NT2/D1 (cell line): ENCODE data around the gene ERN1.

Experiments
- SUZ12 ChIP-seq: IDR thresholded peaks from 2 replicates; pipeline ENCODE4 v1.6.1; 2011; ENCODE audit not compliant: insufficient read length, insufficient read depth; ENCODE audit errors: extremely low read depth
- YY1 ChIP-seq: IDR thresholded peaks from 2 replicates; pipeline ENCODE4 v1.6.1; 2011; ENCODE audit not compliant: insufficient read length, insufficient read depth
- ZNF274 ChIP-seq: IDR thresholded peaks from 2 replicates; pipeline ENCODE4 v1.6.1; 2011; ENCODE audit warnings: mild to moderate bottlenecking, low read depth, low read length

- no peak for TF ChIP-seq YY1
- TF ChIP-seq ZNF274 = no peak
- no peak for TF ChIP-seq SUZ12
These were observed 38.8 kb downstream of the ERN1 start for GRCh38 chr17:64091116-64091515.
